Measurements from ENCODE around the gene TSPAN14.

Gene TSPAN14

DNA sequence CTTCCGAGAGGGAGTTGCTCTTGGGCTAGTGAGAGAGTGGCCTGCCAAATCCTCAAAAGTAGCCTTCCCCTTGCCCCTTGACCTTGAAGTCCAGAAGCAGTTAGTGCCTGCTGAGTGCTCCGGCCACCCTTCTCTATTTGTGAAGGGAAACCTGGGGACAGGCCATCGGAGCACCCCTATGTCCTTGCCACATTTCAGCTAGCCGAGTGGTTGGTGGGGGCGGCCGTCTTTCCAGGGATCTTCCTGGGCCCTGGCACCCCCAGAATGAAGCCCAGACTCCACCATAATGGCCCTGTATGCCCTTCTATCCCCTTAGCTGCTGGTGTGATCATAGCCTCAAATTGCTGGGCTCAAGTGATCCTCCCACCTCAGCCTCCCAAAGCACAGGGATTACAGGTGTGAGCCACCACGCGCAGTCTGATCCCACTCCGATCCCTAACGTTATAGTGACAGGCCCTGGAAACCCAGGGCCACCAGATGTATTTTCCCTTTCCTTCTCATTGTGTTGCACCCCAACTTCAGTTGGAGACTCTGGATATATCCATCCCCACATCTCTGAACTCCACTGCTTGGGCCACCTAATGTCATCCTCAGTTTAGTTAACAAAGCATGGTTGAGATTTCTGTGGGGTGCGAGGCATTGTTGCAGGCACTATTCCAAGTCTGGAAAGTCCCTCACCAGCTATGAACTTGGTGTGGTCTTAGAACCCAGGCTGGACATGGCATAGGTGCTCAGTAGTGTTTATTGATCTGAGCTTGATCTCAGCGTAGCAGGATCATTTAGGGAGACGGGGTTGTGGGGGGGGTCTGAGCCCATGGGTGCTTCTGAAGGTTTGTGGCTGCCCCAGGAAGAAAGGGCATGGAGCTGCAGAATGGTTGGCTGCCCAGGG is 1.6 kb downstream of the TSPAN14 start:
- DNase-seq (ENCODE audit: low spot score), result no peak

DNA sequence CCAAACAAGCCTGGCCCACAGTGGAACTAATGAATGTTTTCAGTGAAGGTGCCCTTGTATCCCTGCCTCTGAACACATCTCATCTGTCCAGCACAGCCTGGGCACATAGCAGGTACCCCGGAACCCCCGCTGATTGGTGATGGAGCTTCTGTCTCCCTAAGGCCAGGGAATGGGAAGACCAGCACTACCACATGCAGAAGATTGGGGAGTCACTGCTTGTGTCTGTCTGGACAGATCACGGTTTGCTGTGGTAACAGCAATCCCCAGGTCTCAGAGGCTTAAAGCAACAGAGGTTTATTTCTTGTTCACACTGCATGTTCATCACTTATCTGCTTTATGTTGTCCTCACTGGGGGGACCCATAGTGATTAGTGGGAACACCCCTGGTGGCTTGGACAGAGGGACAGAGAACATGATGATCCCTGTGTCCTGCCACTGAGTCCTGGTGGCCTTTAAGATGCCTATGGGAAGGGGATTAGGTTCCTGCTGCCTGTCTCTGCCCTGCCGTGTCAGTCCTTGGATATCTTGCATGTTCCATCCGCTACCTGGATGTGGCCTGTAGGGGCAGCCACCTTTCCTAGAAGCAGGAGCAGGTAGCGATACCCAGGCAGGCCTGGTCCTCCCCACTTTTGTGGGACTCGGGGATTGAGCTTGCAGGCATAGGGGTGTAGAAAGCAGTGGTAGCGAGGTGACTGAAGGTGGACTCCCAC is 3.6 kb downstream of the TSPAN14 start:
- DNase-seq (ENCODE audit: low spot score), result no peak

DNA sequence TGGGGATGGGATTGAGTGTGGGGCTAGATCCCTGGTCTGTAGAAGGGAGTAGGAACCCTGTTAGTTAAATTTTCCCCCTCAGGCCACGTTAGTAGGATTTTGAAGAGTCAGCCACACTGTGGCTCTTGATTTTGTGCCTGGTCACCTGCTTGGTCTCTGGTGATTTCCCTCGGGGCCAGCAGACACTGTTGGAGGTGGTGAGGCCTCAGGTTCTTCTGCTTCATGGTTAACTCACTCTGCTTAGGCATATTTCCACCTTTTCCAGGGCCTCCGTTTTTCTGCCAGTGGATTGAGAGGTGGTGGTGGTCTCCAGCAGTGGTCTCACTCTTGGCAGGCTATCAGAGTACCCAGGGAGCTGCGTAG is 4.1 kb downstream of the TSPAN14 start:
- DNase-seq (ENCODE audit: low spot score), result no peak

DNA sequence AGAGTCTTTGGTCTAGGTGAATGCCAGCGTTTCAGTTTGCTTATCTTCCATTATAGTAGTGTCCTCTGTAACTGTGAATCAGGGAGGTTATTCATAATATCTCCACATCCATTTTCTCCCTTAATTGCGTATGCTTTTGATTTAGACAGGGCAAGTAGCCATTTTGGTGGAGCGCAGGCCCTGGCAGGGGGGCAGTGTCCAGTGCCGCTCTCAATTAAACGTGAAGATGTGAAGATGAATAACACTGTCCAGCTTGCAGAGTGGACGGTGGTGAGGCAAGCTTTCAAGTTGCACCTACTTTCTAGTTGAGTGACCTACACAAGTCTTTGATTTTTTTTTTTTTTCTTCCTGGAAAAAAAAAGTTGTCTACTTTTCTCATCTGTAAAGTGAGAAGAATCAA is 4.5 kb downstream of the TSPAN14 start:
- DNase-seq (ENCODE audit: low spot score), result no peak

DNA sequence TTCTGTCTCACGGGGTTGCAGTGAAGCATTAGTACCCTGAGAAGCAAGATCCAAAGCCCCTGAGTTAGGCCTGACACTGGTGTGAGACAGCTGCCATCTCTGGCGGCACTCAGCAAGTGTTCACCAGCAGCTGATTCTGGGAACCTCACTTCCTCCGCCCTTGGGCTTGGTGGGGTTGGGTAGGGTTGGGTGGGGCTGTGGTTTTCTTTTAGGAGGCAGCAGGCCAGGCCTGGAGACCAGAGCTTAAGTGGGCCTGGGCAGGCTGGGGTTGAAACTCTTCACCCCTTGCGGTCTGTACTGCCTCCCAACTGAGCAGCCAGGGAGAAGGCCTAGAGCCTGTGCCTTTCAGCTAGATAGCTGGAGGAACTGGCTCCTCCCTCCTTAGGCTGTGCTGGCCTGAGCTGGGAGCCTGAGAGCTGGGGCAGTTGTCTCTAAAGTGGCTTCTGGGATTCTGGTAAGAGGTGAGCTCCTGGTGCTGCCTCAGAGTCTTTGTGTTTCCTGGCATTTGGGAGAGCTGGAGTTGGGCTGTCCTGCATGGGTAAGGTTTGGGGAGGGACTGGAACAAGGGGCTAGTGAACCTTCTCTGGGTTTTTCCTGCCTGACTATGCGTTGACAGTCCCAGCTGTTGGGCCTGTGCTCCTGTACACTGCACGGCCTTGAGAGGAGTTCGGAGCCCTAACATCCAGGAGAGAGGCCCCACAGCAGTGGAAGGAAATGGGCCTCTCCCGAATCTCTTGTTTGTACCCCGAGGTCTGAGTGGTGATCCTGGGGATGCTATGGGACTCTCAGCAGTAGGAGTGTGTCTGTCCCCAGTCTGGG is 5.1 kb downstream of the TSPAN14 start:
- no peak for DNase-seq (ENCODE audit: low spot score)

DNA sequence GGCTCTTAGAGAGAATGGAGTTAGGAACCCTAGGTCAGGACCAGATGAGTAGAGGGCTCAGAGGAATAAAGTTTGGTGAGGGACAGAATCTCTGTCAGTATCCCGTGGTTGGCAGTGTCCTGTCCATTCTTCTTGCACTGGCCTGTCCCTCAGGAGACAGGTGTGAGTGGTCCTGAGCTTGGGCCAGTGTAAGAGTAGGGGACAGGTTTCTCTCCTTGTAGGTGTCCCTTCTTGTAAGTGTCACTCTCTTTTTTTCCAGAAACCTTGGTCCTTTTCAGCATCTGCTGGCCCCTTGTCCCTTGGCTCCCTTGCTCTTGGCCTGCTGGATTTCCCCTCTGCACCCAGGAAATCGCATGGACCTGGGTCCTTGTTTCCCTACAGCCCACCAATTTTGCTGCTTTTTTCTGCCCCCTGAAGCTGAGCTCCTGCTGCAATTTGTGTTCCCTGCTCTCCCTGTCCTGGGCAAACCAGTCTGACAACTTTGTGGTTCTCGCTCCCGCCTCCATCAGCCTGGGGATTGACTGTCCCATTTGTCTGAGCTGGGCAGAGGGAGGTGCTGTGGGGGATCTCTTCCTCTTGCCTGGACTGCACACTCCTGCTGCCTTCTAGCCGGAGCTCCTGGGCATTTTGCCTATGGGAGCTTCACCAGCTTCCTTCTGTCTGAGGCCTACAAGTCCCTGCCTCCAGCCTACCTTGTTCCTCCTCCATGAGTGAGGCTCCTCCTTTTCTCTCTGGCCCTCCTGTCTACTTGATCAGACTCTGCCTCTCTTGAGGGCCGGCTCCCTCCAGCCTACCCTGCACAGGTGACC is 6.5 kb downstream of the TSPAN14 start:
- no peak for DNase-seq (ENCODE audit: low spot score)

- DNase-seq (ENCODE audit: low spot score), result no peak
Observed at GRCh38 chr10:80461208-80462183, 7.4 kb downstream of the TSPAN14 start.

DNA sequence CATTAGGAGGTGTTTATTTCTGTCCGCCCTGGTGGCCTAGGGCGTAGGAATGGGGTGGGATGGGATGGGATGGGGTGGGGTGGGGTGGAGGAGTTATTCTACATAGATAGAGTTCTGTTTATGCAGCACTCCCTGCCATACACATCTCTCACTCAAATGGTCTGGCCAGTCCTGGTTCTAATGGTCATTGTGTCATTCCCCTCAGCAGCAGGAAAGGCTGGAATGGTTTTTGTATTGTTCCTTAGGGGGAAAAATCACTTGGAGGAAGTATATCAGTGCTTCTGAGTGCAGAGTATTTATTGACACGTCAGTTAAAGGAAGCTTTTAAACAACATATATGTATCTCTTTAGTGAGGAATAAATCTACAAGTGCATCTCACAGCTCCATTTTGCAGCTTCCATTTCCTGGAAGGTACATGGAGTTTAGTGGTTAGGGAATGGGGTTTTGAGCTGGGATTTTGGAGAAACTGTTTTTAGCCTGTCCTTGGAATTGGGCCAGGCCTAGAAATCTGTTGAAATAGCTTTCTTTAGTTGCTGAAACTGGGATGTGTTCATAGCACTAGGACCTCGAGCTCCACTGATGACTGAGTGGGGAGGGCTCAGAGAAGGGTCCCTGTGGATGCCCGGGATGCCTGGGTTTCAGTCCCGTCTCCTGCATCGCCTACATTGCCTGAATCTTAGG is 8.3 kb downstream of the TSPAN14 start:
- no peak for DNase-seq (ENCODE audit: low spot score)

GRCh38 chr10:80462981-80463741 is 9.1 kb downstream of the TSPAN14 start:
- no peak for DNase-seq (ENCODE audit: low spot score)

- no peak for DNase-seq (ENCODE audit: low spot score)
Observed at GRCh38 chr10:80463868-80464267, 9.8 kb downstream of the TSPAN14 start.

- DNase-seq (ENCODE audit: low spot score), result peak; percentile 58
Observed at GRCh38 chr10:80464557-80465450, 10.7 kb downstream of the TSPAN14 start.

GRCh38 chr10:80465451-80465835 is 11.3 kb downstream of the TSPAN14 start:
- no peak for DNase-seq (ENCODE audit: low spot score)

- no peak for DNase-seq (ENCODE audit: low spot score)
Observed at GRCh38 chr10:80465839-80466590, 11.9 kb downstream of the TSPAN14 start.

- DNase-seq (ENCODE audit: low spot score), result no peak
Observed at GRCh38 chr10:80466724-80467326, 12.7 kb downstream of the TSPAN14 start.

GRCh38 chr10:80468002-80468401 is 13.9 kb downstream of the TSPAN14 start:
- DNase-seq (ENCODE audit: low spot score), result peak; percentile 75

DNA sequence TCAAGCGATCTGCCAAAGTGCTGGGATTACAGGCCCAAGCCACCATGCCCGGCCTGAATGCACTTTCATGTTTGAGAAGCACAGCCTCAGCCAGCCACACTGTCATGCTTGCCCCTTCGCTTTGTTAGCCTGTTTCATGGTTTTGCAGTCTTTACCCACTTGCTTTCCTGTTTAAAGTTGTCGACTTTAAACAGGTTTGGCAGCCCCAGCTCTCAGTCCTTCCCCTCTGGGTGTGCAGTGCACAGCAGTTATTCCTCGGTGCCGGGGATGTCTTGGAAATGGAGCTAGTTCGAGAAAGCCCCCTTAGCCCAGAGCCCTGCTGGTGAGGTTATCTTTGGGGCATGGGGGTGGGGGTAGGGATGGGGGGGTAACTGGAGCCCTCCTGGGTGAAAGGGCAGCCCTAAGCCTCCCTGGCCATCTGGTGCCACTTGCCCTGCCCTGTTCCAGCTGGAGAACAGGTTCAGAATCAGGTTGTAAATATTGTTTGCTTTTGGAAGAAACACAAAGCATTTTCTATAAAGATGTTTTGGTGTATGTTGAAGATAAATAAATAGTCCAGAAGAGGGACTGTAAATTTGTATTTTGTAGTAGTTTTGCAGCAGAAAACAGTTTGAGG is 14.8 kb downstream of the TSPAN14 start:
- DNase-seq (ENCODE audit: low spot score), result no peak
